Lung (tissue), 12 donors: ENCODE data around the gene NTRK2. TPM values are rescaled to one million over a fixed set of nuclear protein-coding genes. Genes with fewer than 3 reads are reported as not detected.

Experiments used
- ATAC-seq: fragments of 200-7000 bp; cut with Tn5 transposase; one replicate; pipeline ENCODE4 v1.9.1; 2020; ENCODE audit warnings: moderate number of reproducible peaks; ENCODE audit not compliant: insufficient read depth, low FRiP score
- DNase-seq, 3 donors: peaks; one replicate each; pipeline ENCODE4 v3.0.0-alpha.2; 2013 to 2017
- H3K27ac ChIP-seq, 2 donors: one replicate each; pipeline ENCODE4 v1.5.1; 2013; ENCODE audit warnings: mild to moderate bottlenecking in 2 of 2, moderate library complexity in 2 of 2, control low read depth in 1 of 2, inconsistent platforms in 1 of 2, low read depth in 1 of 2, low read length in 1 of 2
- H3K27me3 ChIP-seq, 3 donors: one replicate each; pipeline ENCODE4 v1.5.1; 2013; ENCODE audit warnings: low read length in 2 of 3; ENCODE audit not compliant: control insufficient read depth in 3 of 3, insufficient read depth in 3 of 3
- H3K36me3 ChIP-seq, 4 donors: one replicate each; pipeline ENCODE4 v1.5.1; 2013; ENCODE audit warnings: low read length in 4 of 4, mild to moderate bottlenecking in 1 of 4, moderate library complexity in 1 of 4; ENCODE audit not compliant: control insufficient read depth in 4 of 4, insufficient read depth in 4 of 4
- H3K4me1 ChIP-seq, 5 donors: one replicate each; pipeline ENCODE4 v1.5.1; 2013; ENCODE audit warnings: low read length in 5 of 5, mild to moderate bottlenecking in 2 of 5, moderate library complexity in 1 of 5; ENCODE audit not compliant: control insufficient read depth in 5 of 5, insufficient read depth in 5 of 5
- H3K4me3 ChIP-seq: one replicate; pipeline ENCODE4 v1.5.1; 2013; ENCODE audit warnings: mild to moderate bottlenecking, control low read depth, moderate library complexity
- H3K9ac ChIP-seq, 2 donors: one replicate each; pipeline ENCODE4 v1.5.1; 2013; ENCODE audit warnings: low read length in 2 of 2, control low read depth in 1 of 2; ENCODE audit not compliant: insufficient read depth in 1 of 2
- H3K9me3 ChIP-seq, 4 donors: one replicate each; pipeline ENCODE4 v1.5.1; 2013; ENCODE audit warnings: low read length in 3 of 4, mild to moderate bottlenecking in 1 of 4, moderate library complexity in 1 of 4; ENCODE audit not compliant: control insufficient read depth in 4 of 4, insufficient read depth in 3 of 4
- WGBS, 2 donors: extraction: QIAGEN DNeasy Blood & Tissue Kit; methylation state at CpG; one replicate each; pipeline ENCODE4 v1.1.7; 2013; 5-methylcytosine and 5-hydroxymethylcytosine counted together
- polyA plus RNA-seq, 2 donors: library from polyadenylated mRNA; stranded (reverse); fragments of 200-250 nt; gene quantifications; one replicate each; pipeline ENCODE4 v1.2.1, GENCODE V29; 2013
- total RNA-seq, 2 donors: library from RNA; depleted of rRNA in 1 of 2; stranded (reverse); fragments of >200 nt in 1 of 2; gene quantifications; one replicate each; pipeline ENCODE4 v1.2.1, GENCODE V29; 2014 to 2021
- TF ChIP-seq, protein P1 (sequence below): IDR thresholded peaks from 2 replicates; pipeline ENCODE4 v1.5.1; 2012; ENCODE audit warnings: mild to moderate bottlenecking; ENCODE audit errors: control extremely low read depth, extremely low read depth
- donor health status: control.
- donor health status: control.
- donor health status: Bipolar disorder and iron deficiency.
- donor health status: healthy.
- donor health status: DM: yes; HTN: yes; CAD: no.

Gene NTRK2
- total and polyA plus RNA-seq, 4 donors, result 0.33 to 14.4 (median 3.3) TPM

DNA sequence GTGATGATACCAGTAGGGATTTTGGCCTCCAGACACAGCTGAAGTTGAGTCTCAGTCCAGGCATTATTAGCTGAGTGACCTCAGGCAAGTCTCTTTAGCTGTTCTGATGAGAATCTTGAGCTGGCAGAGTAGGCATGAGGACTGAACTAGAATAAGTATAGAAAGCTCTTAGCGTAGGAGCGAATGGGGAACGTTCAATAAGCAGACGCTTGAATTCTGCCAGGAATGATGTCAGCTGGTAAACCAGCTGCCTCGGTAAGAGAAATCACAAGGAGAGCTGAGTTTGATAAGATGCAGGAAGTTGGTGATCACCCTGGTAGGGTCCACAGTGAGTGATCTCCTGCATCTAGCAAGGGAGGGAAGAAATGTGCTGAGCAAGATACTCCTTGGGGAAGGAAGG, 280.4 kb downstream of the NTRK2 start:
- DNase-seq (no peak), ATAC-seq (no peak)
- 83 to 84% methylated on average over 5 of the region's 5 CpGs for WGBS, 2 donors
- Histone ChIP-seq H3K27me3 (peaks cover 0 to 16% (median 12%) of the 10 kb centered on the region in 3 donors), H3K4me3 (no peak overlapping the region), H3K36me3 (no peaks in the 10 kb centered on the region), H3K4me1 (no peaks in the 10 kb centered on the region), H3K9ac (no peak overlapping the region), H3K27ac (no peak overlapping the region), H3K9me3 (no peaks in the 10 kb centered on the region)
- TF ChIP-seq, protein P1, sequence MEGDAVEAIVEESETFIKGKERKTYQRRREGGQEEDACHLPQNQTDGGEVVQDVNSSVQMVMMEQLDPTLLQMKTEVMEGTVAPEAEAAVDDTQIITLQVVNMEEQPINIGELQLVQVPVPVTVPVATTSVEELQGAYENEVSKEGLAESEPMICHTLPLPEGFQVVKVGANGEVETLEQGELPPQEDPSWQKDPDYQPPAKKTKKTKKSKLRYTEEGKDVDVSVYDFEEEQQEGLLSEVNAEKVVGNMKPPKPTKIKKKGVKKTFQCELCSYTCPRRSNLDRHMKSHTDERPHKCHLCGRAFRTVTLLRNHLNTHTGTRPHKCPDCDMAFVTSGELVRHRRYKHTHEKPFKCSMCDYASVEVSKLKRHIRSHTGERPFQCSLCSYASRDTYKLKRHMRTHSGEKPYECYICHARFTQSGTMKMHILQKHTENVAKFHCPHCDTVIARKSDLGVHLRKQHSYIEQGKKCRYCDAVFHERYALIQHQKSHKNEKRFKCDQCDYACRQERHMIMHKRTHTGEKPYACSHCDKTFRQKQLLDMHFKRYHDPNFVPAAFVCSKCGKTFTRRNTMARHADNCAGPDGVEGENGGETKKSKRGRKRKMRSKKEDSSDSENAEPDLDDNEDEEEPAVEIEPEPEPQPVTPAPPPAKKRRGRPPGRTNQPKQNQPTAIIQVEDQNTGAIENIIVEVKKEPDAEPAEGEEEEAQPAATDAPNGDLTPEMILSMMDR, result no peak

- no peak overlapping the region for H3K4me3 ChIP-seq
- H3K27ac ChIP-seq, result no peak overlapping the region
- 89 to 90% methylated on average over 9 of the region's 9 CpGs for WGBS, 2 donors
- H3K9me3 ChIP-seq, result no peaks in the 10 kb centered on the region
- peaks cover 0 to 19% (median 8%) of the 10 kb centered on the region in 3 donors for H3K27me3 ChIP-seq
- H3K36me3 ChIP-seq, result no peaks in the 10 kb centered on the region
- ATAC-seq (no peak), DNase-seq (no peak)
- H3K4me1 ChIP-seq, result no peaks in the 10 kb centered on the region
- TF ChIP-seq, protein P1, result no peak
- H3K9ac ChIP-seq, result no peak overlapping the region
Measured at GRCh38 chr9:84950879-84951811, 281.6 kb downstream of the NTRK2 start.

GRCh38 chr9:84953252-84953773, 283.8 kb downstream of the NTRK2 start:
- H3K27ac ChIP-seq, result no peak overlapping the region
- no peak for ATAC-seq
- DNase-seq, result no peak

More at GRCh38 chr9:84953252-84953773, 283.8 kb downstream of the NTRK2 start:
- Histone ChIP-seq H3K9me3 (no peaks in the 10 kb centered on the region), H3K9ac (no peak overlapping the region), H3K4me1 (no peaks in the 10 kb centered on the region), H3K4me3 (no peak overlapping the region), H3K36me3 (no peaks in the 10 kb centered on the region), H3K27me3 (peaks cover 0 to 16% (median 8%) of the 10 kb centered on the region in 3 donors)
- WGBS, 2 donors, result 84 to 86% methylated on average over 3 of the region's 3 CpGs
- TF ChIP-seq, protein P1, result no peak
